ENCODE data around the gene OR1E1. TPM values are rescaled to one million over a fixed set of nuclear protein-coding genes. Genes with fewer than 3 reads are reported as not detected.

OR1E1 gene
- total and polyA plus RNA-seq, 12 donors, result not detected

Small RNAs within 50 kb of the gene (small RNA-seq; reads per million reads assigned to genes)
- 0 reads per million in 2 donors for gene OR1AC1P

Other genes starting within 250 kb of the OR1E1 start
- not detected for gene OR1A2, start 200.9 kb downstream of the OR1E1 start, total RNA-seq
- gene OR1A2, start 200.9 kb downstream of the OR1E1 start, polyA plus RNA-seq, result not detected
- gene OR1A1, start 190.7 kb downstream of the OR1E1 start, total RNA-seq, result not detected
- not detected for gene OR1A1, start 190.7 kb downstream of the OR1E1 start, polyA plus RNA-seq
- under 1 TPM in 3 of 9 donors, not detected in 6; 0.06 to 0.25 (median 0.22) TPM for gene OR3A1, start 100.0 kb downstream of the OR1E1 start, total RNA-seq
- gene OR3A1, start 100.0 kb downstream of the OR1E1 start, polyA plus RNA-seq, result not detected
- 1 to 10 TPM in 1 of 9 donors, under 1 TPM in 4, not detected in 4; 0.17 to 2.6 (median 0.65) TPM for gene OR3A2, start 12.1 kb downstream of the OR1E1 start, total RNA-seq
- gene OR3A2, start 12.1 kb downstream of the OR1E1 start, polyA plus RNA-seq, result under 1 TPM in 2 of 3 donors, not detected in 1; 0.07 to 0.13 TPM
- gene OR3A3, start 13.0 kb upstream of the OR1E1 start, total RNA-seq, result not detected
- not detected for gene OR3A3, start 13.0 kb upstream of the OR1E1 start, polyA plus RNA-seq
- gene OR1E2, start 35.4 kb upstream of the OR1E1 start, total RNA-seq, result not detected
- not detected for gene OR1E2, start 35.4 kb upstream of the OR1E1 start, polyA plus RNA-seq
- gene SPATA22, start 73.4 kb upstream of the OR1E1 start, total RNA-seq, result 1 to 10 TPM in 4 of 9 donors, under 1 TPM in 1, not detected in 4; 0.17 to 3.8 (median 1.4) TPM
- under 1 TPM; 0.13 to 0.88 (median 0.54) TPM for gene SPATA22, start 73.4 kb upstream of the OR1E1 start, polyA plus RNA-seq
- gene ASPA, start 77.6 kb upstream of the OR1E1 start, total RNA-seq, result 10 to 100 TPM in 1 of 9 donors, 1 to 10 TPM in 8; 1.3 to 10.1 (median 2.9) TPM
- 1 to 10 TPM; 2.6 to 5.7 (median 5.5) TPM for gene ASPA, start 77.6 kb upstream of the OR1E1 start, polyA plus RNA-seq
- gene TRPV3, start 159.4 kb upstream of the OR1E1 start, total RNA-seq, result 1 to 10 TPM in 2 of 9 donors, under 1 TPM in 7; 0.14 to 1.4 (median 0.46) TPM
- gene TRPV3, start 159.4 kb upstream of the OR1E1 start, polyA plus RNA-seq, result 1 to 10 TPM in 1 of 3 donors, under 1 TPM in 2; 0.34 to 1.1 (median 0.37) TPM
- 1 to 10 TPM; 1.6 to 5.5 (median 3.1) TPM for gene TRPV1, start 211.0 kb upstream of the OR1E1 start, total RNA-seq
- gene TRPV1, start 211.0 kb upstream of the OR1E1 start, polyA plus RNA-seq, result 10 to 100 TPM in 1 of 3 donors, 1 to 10 TPM in 2; 1.5 to 10.9 (median 5.9) TPM
- 10 to 100 TPM; 12.0 to 27.4 (median 19.9) TPM for gene SHPK, start 237.8 kb upstream of the OR1E1 start, total RNA-seq
- gene SHPK, start 237.8 kb upstream of the OR1E1 start, polyA plus RNA-seq, result 10 to 100 TPM in 1 of 3 donors, 1 to 10 TPM in 2; 8.8 to 13.3 (median 9.1) TPM
- gene CTNS, start 238.3 kb upstream of the OR1E1 start, total RNA-seq, result 10 to 100 TPM; 17.5 to 74.8 (median 39.8) TPM
- gene CTNS, start 238.3 kb upstream of the OR1E1 start, polyA plus RNA-seq, result 10 to 100 TPM; 11.5 to 15.7 (median 13.8) TPM